GM23338 (cell line): ENCODE measurements around the gene ISY1. TPM values are rescaled to one million over a fixed set of nuclear protein-coding genes. Genes with fewer than 3 reads are reported as not detected.

ENCODE experiments used
- ATAC-seq: fragments of 200-7000 bp; cut with Tn5 transposase; 3 replicates; pipeline ENCODE4 v1.9.1; 2020
- DNase-seq: peaks from one replicate; pipeline ENCODE4 v3.0.0-alpha.2; 2015; ENCODE audit warnings: low spot score
- H2AFZ ChIP-seq: fragments of 200-600 bp; sonication (generic); 2 replicates; pipeline ENCODE4 v1.8.0; 2016; ENCODE audit warnings: antibody characterized with exemption, mild to moderate bottlenecking, moderate library complexity
- H3F3A ChIP-seq: fragments of 200-600 bp; sonication (generic); replicated peaks from 2 replicates; pipeline ENCODE4 v1.8.0; 2017; ENCODE audit warnings: antibody characterized with exemption, mixed run types, low read depth
- H3K27ac ChIP-seq: fragments of 200-600 bp; sonication (generic); 2 replicates; pipeline ENCODE4 v1.6.1; 2016; ENCODE audit warnings: low read depth
- H3K27me3 ChIP-seq: fragments of 200-600 bp; sonication (generic); 2 replicates; pipeline ENCODE4 v1.8.0; 2016; ENCODE audit warnings: mild to moderate bottlenecking, mixed run types, moderate library complexity; ENCODE audit not compliant: insufficient read depth
- H3K36me3 ChIP-seq: fragments of 200-600 bp; sonication (generic); 2 replicates; pipeline ENCODE4 v1.8.0; 2016; ENCODE audit warnings: mild to moderate bottlenecking; ENCODE audit not compliant: insufficient read depth
- H3K4me1 ChIP-seq: fragments of 200-600 bp; sonication (generic); 2 replicates; pipeline ENCODE4 v1.8.0; 2016; ENCODE audit warnings: mild to moderate bottlenecking, moderate library complexity; ENCODE audit not compliant: insufficient read depth
- H3K4me2 ChIP-seq: fragments of 200-600 bp; sonication (generic); 2 replicates; pipeline ENCODE4 v1.7.1; 2017; ENCODE audit warnings: mixed run types
- H3K4me3 ChIP-seq: fragments of 200-600 bp; sonication (generic); 2 replicates; pipeline ENCODE4 v1.6.1; 2016; ENCODE audit warnings: mixed run types
- H3K79me2 ChIP-seq: fragments of 200-600 bp; sonication (generic); replicated peaks from 2 replicates; pipeline ENCODE4 v1.8.0; 2017; ENCODE audit warnings: mild to moderate bottlenecking; ENCODE audit not compliant: insufficient read depth
- H3K9me2 ChIP-seq: fragments of 200-600 bp; sonication (generic); 2 replicates; pipeline ENCODE4 v1.8.0; 2017; ENCODE audit not compliant: insufficient read depth
- H4K20me1 ChIP-seq: fragments of 200-600 bp; sonication (generic); replicated peaks from 2 replicates; pipeline ENCODE4 v1.8.0; 2017; ENCODE audit warnings: mild to moderate bottlenecking; ENCODE audit not compliant: insufficient read depth
- H3K27ac Mint-ChIP-seq: 2 replicates; pipeline ENCODE4 v1.8.0; 2020; ENCODE audit warnings: inconsistent platforms, mild to moderate bottlenecking, moderate library complexity, mixed read lengths
- H3K27me3 Mint-ChIP-seq: 3 replicates; pipeline ENCODE4 v1.8.0; 2022; ENCODE audit warnings: low read depth, mild to moderate bottlenecking, moderate library complexity, mixed read lengths, inconsistent platforms; ENCODE audit not compliant: insufficient read depth, poor library complexity
- H3K36me3 Mint-ChIP-seq: 3 replicates; pipeline ENCODE4 v1.8.0; 2021; ENCODE audit warnings: low read depth, mild to moderate bottlenecking, inconsistent platforms, moderate library complexity, mixed read lengths
- H3K4me1 Mint-ChIP-seq: 3 replicates; pipeline ENCODE4 v1.8.0; 2020; ENCODE audit warnings: mild to moderate bottlenecking, inconsistent platforms, mixed read lengths
- H3K4me3 Mint-ChIP-seq: 3 replicates; pipeline ENCODE4 v1.8.0; 2021; ENCODE audit warnings: moderate library complexity, mild to moderate bottlenecking, inconsistent platforms, mixed read lengths
- H3K9me3 Mint-ChIP-seq: 3 replicates; pipeline ENCODE4 v1.8.0; 2020; ENCODE audit warnings: moderate library complexity, mild to moderate bottlenecking, inconsistent platforms, mixed read lengths
- EZH2 ChIP-seq: fragments of 200-600 bp; sonication (generic); IDR thresholded peaks from one replicate; pipeline ENCODE4 v1.8.0; 2017; ENCODE audit warnings: antibody characterized with exemption, mild to moderate bottlenecking, low read depth; ENCODE audit not compliant: unreplicated experiment
- JUNB ChIP-seq: IDR thresholded peaks from one replicate; pipeline ENCODE4 v1.6.1; 2016; ENCODE audit warnings: antibody characterized with exemption; ENCODE audit not compliant: unreplicated experiment
- NANOG ChIP-seq: IDR thresholded peaks from 2 replicates; pipeline ENCODE4 v1.6.1; 2016; ENCODE audit warnings: antibody characterized with exemption, borderline replicate concordance
- POLR2AphosphoS5 ChIP-seq: IDR thresholded peaks from 2 replicates; pipeline ENCODE4 v1.6.1; 2016; ENCODE audit warnings: antibody characterized with exemption, low read depth
- STAT1 ChIP-seq: IDR thresholded peaks from one replicate; pipeline ENCODE4 v1.6.1; 2016; ENCODE audit warnings: antibody characterized with exemption; ENCODE audit not compliant: unreplicated experiment
- polyA plus RNA-seq: library from polyadenylated mRNA; unstranded; fragments of >200 nt; fragmentation: Nextera tagmentation; extraction: Ambion mirVana; gene quantifications from 2 replicates; pipeline ENCODE4 v1.2.1, GENCODE V29; 2016
- total RNA-seq: library from RNA; depleted of rRNA; stranded (reverse); fragments of >200 nt; shearing (Covaris generic); gene quantifications from 2 replicates; pipeline ENCODE4 v1.2.3, GENCODE V29; 2014
- TF ChIP-seq, protein P1 (sequence below): fragments of 250-450 bp; sonication (Bioruptor Pico); IDR thresholded peaks from 2 replicates; pipeline ENCODE4 v1.5.0; 2020; ENCODE audit warnings: mild to moderate bottlenecking, moderate library complexity
- TF ChIP-seq, protein P2 (sequence below): IDR thresholded peaks from 2 replicates; pipeline ENCODE4 v1.6.1; 2016; ENCODE audit warnings: antibody characterized with exemption

ISY1 gene
- total and polyA plus RNA-seq, 2 experiments from 2014 or later, result 11.3 to 23.6 TPM

DNA sequence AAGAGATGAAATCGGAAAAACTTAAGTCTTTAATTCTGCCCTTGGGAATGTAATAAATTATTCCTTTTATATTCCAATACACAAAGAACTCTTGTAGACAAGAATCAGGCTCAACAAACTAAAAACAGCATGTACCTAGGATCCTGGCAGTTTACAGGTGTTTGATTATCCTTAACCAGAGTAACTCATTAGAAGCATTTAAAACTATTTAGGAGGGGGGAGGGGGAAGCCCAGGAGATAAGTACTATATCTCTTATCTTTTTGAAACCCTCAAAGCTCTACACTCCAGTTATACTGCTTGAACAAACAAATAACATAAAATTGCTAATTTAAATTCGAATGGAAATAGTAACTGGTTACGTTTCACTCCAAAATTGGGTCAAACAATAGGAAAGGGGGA lies 21.0 kb upstream of the ISY1 start (continued):
- TF ChIP-seq, protein P1, sequence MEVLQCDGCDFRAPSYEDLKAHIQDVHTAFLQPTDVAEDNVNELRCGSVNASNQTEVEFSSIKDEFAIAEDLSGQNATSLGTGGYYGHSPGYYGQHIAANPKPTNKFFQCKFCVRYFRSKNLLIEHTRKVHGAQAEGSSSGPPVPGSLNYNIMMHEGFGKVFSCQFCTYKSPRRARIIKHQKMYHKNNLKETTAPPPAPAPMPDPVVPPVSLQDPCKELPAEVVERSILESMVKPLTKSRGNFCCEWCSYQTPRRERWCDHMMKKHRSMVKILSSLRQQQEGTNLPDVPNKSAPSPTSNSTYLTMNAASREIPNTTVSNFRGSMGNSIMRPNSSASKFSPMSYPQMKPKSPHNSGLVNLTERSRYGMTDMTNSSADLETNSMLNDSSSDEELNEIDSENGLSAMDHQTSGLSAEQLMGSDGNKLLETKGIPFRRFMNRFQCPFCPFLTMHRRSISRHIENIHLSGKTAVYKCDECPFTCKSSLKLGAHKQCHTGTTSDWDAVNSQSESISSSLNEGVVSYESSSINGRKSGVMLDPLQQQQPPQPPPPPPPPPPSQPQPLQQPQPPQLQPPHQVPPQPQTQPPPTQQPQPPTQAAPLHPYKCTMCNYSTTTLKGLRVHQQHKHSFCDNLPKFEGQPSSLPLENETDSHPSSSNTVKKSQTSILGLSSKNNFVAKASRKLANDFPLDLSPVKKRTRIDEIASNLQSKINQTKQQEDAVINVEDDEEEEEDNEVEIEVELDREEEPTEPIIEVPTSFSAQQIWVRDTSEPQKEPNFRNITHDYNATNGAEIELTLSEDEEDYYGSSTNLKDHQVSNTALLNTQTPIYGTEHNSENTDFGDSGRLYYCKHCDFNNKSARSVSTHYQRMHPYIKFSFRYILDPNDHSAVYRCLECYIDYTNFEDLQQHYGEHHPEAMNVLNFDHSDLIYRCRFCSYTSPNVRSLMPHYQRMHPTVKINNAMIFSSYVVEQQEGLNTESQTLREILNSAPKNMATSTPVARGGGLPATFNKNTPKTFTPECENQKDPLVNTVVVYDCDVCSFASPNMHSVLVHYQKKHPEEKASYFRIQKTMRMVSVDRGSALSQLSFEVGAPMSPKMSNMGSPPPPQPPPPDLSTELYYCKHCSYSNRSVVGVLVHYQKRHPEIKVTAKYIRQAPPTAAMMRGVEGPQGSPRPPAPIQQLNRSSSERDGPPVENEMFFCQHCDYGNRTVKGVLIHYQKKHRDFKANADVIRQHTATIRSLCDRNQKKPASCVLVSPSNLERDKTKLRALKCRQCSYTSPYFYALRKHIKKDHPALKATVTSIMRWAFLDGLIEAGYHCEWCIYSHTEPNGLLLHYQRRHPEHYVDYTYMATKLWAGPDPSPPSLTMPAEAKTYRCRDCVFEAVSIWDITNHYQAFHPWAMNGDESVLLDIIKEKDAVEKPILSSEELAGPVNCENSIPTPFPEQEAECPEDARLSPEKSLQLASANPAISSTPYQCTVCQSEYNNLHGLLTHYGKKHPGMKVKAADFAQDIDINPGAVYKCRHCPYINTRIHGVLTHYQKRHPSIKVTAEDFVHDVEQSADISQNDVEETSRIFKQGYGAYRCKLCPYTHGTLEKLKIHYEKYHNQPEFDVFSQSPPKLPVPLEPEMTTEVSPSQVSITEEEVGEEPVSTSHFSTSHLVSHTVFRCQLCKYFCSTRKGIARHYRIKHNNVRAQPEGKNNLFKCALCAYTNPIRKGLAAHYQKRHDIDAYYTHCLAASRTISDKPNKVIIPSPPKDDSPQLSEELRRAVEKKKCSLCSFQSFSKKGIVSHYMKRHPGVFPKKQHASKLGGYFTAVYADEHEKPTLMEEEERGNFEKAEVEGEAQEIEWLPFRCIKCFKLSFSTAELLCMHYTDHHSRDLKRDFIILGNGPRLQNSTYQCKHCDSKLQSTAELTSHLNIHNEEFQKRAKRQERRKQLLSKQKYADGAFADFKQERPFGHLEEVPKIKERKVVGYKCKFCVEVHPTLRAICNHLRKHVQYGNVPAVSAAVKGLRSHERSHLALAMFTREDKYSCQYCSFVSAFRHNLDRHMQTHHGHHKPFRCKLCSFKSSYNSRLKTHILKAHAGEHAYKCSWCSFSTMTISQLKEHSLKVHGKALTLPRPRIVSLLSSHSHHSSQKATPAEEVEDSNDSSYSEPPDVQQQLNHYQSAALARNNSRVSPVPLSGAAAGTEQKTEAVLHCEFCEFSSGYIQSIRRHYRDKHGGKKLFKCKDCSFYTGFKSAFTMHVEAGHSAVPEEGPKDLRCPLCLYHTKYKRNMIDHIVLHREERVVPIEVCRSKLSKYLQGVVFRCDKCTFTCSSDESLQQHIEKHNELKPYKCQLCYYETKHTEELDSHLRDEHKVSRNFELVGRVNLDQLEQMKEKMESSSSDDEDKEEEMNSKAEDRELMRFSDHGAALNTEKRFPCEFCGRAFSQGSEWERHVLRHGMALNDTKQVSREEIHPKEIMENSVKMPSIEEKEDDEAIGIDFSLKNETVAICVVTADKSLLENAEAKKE, result no peak
- no peak for TF ChIP-seq POLR2AphosphoS5
- TF ChIP-seq STAT1, result no peak
- TF ChIP-seq, protein P2, sequence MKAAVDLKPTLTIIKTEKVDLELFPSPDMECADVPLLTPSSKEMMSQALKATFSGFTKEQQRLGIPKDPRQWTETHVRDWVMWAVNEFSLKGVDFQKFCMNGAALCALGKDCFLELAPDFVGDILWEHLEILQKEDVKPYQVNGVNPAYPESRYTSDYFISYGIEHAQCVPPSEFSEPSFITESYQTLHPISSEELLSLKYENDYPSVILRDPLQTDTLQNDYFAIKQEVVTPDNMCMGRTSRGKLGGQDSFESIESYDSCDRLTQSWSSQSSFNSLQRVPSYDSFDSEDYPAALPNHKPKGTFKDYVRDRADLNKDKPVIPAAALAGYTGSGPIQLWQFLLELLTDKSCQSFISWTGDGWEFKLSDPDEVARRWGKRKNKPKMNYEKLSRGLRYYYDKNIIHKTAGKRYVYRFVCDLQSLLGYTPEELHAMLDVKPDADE, result no peak
- no peak for TF ChIP-seq JUNB
- no peak for TF ChIP-seq EZH2

GRCh38 chr3:129180461-129180860 lies 19.6 kb upstream of the ISY1 start:
- DNase-seq (no peak), ATAC-seq (no peak)
- Mint-ChIP-seq H3K36me3 (peaks cover 73% of the 10 kb centered on the region), H3K9me3 (peaks cover 3% of the 10 kb centered on the region; the same call in 1 of the 3 replicates), H3K4me3 (peak overlapping the region; percentile 95), H3K27me3 (peaks cover 13% of the 10 kb centered on the region), H3K27ac (peak overlapping the region; percentile 47; the same call in 1 of the 2 replicates), H3K4me1 (peaks cover 25% of the 10 kb centered on the region)
- no peak overlapping the region for H2AFZ ChIP-seq
- no peak overlapping the region for H3K27ac ChIP-seq
- no peaks in the 10 kb centered on the region for H3K27me3 ChIP-seq
- H3F3A ChIP-seq, result no peaks in the 10 kb centered on the region; the same call in 1 of the 2 replicates
- H4K20me1 ChIP-seq, result peaks cover 52% of the 10 kb centered on the region
- peaks cover 94% of the 10 kb centered on the region for H3K79me2 ChIP-seq
- peaks cover 6% of the 10 kb centered on the region for H3K36me3 ChIP-seq
- peaks cover 20% of the 10 kb centered on the region for H3K4me1 ChIP-seq
- peak overlapping the region; percentile 19 for H3K4me3 ChIP-seq
- no peaks in the 10 kb centered on the region for H3K9me2 ChIP-seq
- peak overlapping the region; percentile 82 for H3K4me2 ChIP-seq
- no peak for TF ChIP-seq JUNB
- TF ChIP-seq NANOG, result no peak
- TF ChIP-seq, protein P1, result no peak
